Activated naive CD8-positive, alpha-beta T cell (primary cell): Measurements from ENCODE around the gene MOXD1.

ENCODE experiments used
- H3K27ac Mint-ChIP-seq: one replicate; pipeline ENCODE4 v1.8.0; 2021; ENCODE audit warnings: mixed read lengths
- H3K27me3 Mint-ChIP-seq: one replicate; pipeline ENCODE4 v1.8.0; 2021; ENCODE audit warnings: mixed read lengths
- H3K36me3 Mint-ChIP-seq: one replicate; pipeline ENCODE4 v1.8.0; 2021; ENCODE audit warnings: mixed read lengths
- H3K4me1 Mint-ChIP-seq: one replicate; pipeline ENCODE4 v1.8.0; 2021; ENCODE audit warnings: low read depth, mixed read lengths
- H3K4me3 Mint-ChIP-seq: one replicate; pipeline ENCODE4 v1.8.0; 2021; ENCODE audit warnings: mild to moderate bottlenecking, mixed read lengths
- H3K9me3 Mint-ChIP-seq: one replicate; pipeline ENCODE4 v1.8.0; 2021; ENCODE audit warnings: low read depth, mixed read lengths

The MOXD1 gene

GRCh38 chr6:132259070-132259469 lies 142.2 kb downstream of the MOXD1 start:
- Mint-ChIP-seq H3K27ac (no peak overlapping the region), H3K9me3 (no peaks in the 10 kb centered on the region), H3K36me3 (no peaks in the 10 kb centered on the region), H3K4me3 (no peak overlapping the region), H3K4me1 (no peaks in the 10 kb centered on the region), H3K27me3 (peaks cover 9% of the 10 kb centered on the region)

- Mint-ChIP-seq H3K36me3 (no peaks in the 10 kb centered on the region), H3K4me3 (no peak overlapping the region), H3K27me3 (peaks cover 9% of the 10 kb centered on the region), H3K4me1 (no peaks in the 10 kb centered on the region), H3K27ac (no peak overlapping the region), H3K9me3 (no peaks in the 10 kb centered on the region)
These were observed 143.7 kb downstream of the MOXD1 start for GRCh38 chr6:132257561-132257960.

- H3K4me3 Mint-ChIP-seq: no peak overlapping the region
- H3K27me3 Mint-ChIP-seq: peaks cover 9% of the 10 kb centered on the region
- no peak overlapping the region for H3K27ac Mint-ChIP-seq
- H3K9me3 Mint-ChIP-seq: no peaks in the 10 kb centered on the region
- peaks cover 3% of the 10 kb centered on the region for H3K36me3 Mint-ChIP-seq
- no peaks in the 10 kb centered on the region for H3K4me1 Mint-ChIP-seq
These were observed 144.8 kb downstream of the MOXD1 start for GRCh38 chr6:132256457-132256856.

DNA sequence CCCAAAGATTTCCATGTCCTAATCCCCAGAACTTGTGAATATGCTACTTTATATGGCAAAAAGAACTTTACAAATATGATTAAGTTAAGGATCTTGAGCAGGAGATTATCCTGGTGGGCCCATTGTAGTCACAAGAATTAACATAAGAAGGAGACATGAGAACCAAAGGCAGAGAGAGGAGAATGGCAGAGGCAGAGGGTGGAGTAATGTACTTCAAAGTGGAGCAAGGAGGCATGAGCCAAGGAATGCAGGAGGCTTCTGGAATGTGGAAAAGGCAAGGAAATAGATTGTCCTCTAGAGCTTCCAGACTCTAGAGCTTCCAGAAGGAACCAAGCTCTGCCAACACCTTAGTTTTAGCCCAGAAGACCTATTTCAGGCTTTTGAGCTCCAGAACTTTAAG lies 147.4 kb downstream of the MOXD1 start:
- H3K27me3 Mint-ChIP-seq: peaks cover 6% of the 10 kb centered on the region
- no peak overlapping the region for H3K4me3 Mint-ChIP-seq
- H3K36me3 Mint-ChIP-seq: peaks cover 3% of the 10 kb centered on the region

DNA sequence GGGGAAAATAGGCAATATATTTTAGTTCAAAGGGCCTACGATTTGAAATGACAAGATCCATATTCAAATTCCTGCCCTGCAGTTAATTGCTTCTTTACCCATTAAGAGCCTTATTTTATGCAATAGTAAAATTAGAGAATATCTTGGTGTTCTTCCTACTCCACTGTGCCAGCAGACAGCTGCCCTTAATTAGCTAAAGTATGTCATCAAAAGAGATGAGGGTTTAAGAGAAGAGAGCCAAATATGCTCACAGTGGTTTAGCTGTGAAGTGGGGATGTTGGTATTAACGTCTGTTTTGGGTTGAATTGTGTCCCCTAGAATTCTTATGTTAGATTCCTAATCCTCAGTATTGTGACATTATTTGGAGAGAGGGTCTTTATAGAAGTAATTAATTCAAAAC lies 148.1 kb downstream of the MOXD1 start:
- no peak overlapping the region for H3K4me3 Mint-ChIP-seq
- H3K4me1 Mint-ChIP-seq: no peaks in the 10 kb centered on the region
- no peak overlapping the region for H3K27ac Mint-ChIP-seq
- H3K9me3 Mint-ChIP-seq: no peaks in the 10 kb centered on the region
- H3K36me3 Mint-ChIP-seq: peaks cover 3% of the 10 kb centered on the region
- peaks cover 11% of the 10 kb centered on the region for H3K27me3 Mint-ChIP-seq

More for the DNA sequence above, 147.4 kb downstream of the MOXD1 start:
- Mint-ChIP-seq H3K27ac (no peak overlapping the region), H3K9me3 (no peaks in the 10 kb centered on the region), H3K4me1 (no peaks in the 10 kb centered on the region)

- H3K4me1 Mint-ChIP-seq: no peaks in the 10 kb centered on the region
- peaks cover 10% of the 10 kb centered on the region for H3K27me3 Mint-ChIP-seq
- H3K9me3 Mint-ChIP-seq: no peaks in the 10 kb centered on the region
- no peak overlapping the region for H3K27ac Mint-ChIP-seq
- H3K36me3 Mint-ChIP-seq: peaks cover 3% of the 10 kb centered on the region
- H3K4me3 Mint-ChIP-seq: no peak overlapping the region
These were observed 149.2 kb downstream of the MOXD1 start for GRCh38 chr6:132252113-132252512.

DNA sequence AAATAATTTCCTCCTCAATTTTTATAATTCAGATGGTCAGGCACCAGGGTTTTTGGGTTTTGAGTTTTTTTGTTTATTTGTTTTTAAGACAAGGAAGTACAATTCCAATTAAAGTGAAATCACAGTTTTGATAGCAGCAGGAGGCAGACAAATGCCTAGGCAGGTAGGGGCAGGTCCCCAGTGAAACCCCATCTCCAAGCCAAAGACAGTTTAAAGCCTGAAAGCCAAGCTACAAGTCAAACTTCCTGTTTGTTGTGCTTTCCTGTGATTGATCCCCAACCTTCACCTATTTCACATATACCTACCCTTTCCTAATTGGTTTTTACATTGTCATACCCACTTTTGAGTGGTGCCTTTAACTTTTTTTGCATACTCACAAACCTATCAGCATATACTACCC lies 149.6 kb downstream of the MOXD1 start:
- no peak overlapping the region for H3K4me3 Mint-ChIP-seq
- H3K27ac Mint-ChIP-seq: no peak overlapping the region
- no peaks in the 10 kb centered on the region for H3K9me3 Mint-ChIP-seq
- peaks cover 10% of the 10 kb centered on the region for H3K27me3 Mint-ChIP-seq
- H3K4me1 Mint-ChIP-seq: no peaks in the 10 kb centered on the region
- H3K36me3 Mint-ChIP-seq: peaks cover 3% of the 10 kb centered on the region

DNA sequence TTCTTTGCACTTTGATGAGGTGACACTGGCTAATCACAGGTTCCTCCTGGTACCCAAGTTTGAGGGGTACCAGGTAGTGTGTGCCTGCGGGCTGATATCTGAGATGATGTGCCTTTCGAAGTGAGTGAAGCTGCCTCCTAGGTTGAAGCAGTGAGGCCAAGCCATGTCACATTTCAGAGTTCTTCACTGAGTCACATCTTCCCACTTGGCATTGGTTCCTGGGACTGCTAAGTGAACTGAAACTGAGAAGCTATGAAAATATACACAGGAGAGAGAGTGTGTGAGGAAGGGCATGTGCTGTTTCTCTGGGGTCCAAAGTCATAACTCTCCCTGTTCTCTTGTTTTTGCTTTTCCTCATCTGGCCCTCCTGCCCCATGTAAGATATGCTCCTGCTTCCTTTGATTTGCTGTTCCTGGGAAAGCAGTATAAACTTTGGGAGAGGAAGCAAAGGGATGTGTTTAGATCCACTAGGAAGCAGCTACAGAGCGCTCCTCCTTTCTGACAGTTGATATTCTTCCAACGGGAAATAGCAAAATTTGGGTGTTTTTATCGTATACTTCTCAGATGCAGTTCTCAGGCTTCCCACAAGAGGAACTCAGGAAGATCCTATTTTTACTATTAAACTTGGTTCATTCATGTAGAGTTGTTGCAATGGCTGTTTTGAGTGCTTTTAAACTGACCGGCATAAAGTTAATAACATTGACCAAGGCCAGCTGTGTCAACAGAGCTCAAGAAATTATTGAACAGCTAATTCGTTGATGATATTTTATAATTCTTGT lies 153.7 kb downstream of the MOXD1 start:
- no peak overlapping the region for H3K27ac Mint-ChIP-seq
- H3K27me3 Mint-ChIP-seq: peaks cover 10% of the 10 kb centered on the region
- H3K4me1 Mint-ChIP-seq: no peaks in the 10 kb centered on the region
- H3K4me3 Mint-ChIP-seq: no peak overlapping the region
- H3K36me3 Mint-ChIP-seq: peaks cover 3% of the 10 kb centered on the region
- H3K9me3 Mint-ChIP-seq: no peaks in the 10 kb centered on the region

- Mint-ChIP-seq H3K4me3 (no peak overlapping the region), H3K9me3 (no peaks in the 10 kb centered on the region), H3K4me1 (no peaks in the 10 kb centered on the region), H3K27me3 (peaks cover 10% of the 10 kb centered on the region), H3K27ac (no peak overlapping the region), H3K36me3 (no peaks in the 10 kb centered on the region)
These were observed 154.5 kb downstream of the MOXD1 start for GRCh38 chr6:132246632-132247270.

DNA sequence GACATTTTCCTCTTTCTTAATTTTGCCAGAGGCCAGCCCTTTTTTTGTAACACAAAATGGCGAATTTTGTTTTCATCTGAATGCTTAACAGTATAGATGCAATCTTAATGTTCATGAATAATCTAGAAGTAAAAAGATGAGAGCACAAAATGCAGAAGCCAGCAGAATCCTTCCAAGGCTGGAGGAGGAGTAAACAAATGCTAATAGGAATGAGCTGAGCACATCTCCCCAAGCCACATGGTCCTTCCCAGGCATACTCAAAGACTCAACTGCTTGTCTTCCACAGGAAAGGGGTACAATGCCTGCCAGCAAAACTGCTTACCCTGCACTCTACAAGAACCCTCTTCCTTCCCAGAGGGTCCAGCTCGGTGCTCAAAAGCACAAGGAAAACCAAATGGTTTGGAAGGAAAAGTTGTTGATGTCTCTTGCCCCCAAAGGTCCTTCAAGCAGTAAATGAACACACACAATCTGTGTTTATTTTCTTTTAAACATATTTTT lies 155.1 kb downstream of the MOXD1 start:
- Mint-ChIP-seq H3K36me3 (no peaks in the 10 kb centered on the region), H3K27ac (no peak overlapping the region)

More for the DNA sequence above, 155.1 kb downstream of the MOXD1 start:
- Mint-ChIP-seq H3K9me3 (no peaks in the 10 kb centered on the region), H3K27me3 (peaks cover 8% of the 10 kb centered on the region), H3K4me1 (no peaks in the 10 kb centered on the region), H3K4me3 (no peak overlapping the region)
